ENCODE data around the gene ADD2.
A peak's percentile ranks its signal among the peaks of the same experiment; 100 is the strongest.
"Not testable (repeated sequence)": the region's sequence is repeated elsewhere in the genome, so short reads cannot be mapped to it uniquely, and the experiment has no call there.

ADD2 gene

DNA sequence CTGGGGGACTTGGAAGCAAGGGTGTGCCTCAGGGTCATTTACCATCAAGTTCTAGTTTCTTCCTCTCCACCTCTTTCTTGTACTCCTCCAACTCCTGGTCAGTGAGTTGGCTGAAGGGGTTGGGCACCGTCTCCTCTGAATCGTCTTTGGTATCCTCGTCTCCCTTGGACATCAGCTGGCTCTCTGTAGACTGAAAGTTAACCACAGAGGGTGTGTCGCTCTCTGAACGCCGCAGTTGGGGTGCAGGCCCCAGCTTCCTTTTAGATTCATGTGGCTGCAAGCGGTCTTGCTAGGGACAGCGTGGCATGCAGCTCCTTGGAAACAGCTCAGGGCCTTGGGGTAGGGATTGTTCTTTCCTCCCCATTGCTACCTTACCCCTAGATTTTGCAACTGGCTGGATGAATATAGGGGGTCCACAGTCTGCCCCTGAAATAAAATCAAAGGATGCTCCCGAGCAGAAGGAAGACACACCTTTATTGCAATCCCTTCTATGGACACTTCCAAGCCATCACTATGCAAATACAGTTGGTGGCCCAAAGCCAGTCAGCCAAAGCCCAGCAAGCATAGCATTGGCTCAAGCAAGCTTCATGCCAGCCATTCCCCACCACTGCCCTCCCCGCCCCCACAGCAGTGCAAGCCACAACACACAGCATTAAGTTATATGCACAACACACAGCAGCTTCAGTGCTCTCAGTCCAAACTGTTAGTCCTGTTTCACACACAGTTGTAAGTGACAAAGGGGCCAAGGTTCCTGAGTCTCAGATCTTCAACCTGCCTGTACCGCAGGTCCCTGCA, 93.2 kb downstream of the ADD2 start:
- DNase-seq (ENCODE audit: low read depth, low spot score) = no peak

DNA sequence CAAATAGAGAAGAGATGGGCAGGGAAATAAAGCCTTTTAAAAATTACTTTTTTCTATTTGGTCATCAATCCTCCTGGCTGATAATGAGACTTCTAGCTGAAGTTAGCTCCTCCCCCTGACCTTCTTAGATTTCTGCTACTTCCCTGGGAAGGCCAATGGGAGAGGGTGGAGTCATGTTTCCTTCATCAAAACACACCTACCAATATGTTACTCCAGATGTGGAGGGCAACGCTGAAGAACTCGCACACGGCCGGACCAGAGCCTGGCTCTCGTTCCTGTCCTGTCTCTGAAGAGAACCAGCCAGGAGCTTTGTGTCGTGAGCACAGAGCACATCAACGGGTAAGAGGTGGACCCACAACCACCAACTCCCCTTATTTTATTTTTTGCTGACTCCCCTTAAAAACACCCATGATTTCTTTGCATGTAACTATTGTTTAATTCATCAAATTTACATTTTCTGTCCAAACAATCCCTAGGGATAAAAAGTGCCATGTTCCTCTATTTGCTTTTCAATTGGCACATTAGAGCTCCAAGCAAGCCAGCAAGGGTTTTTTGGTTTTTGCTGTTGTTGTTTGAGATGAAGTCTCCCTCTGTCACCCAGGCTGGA, 94.9 kb downstream of the ADD2 start:
- no peak for DNase-seq (ENCODE audit: low read depth, low spot score)

DNA sequence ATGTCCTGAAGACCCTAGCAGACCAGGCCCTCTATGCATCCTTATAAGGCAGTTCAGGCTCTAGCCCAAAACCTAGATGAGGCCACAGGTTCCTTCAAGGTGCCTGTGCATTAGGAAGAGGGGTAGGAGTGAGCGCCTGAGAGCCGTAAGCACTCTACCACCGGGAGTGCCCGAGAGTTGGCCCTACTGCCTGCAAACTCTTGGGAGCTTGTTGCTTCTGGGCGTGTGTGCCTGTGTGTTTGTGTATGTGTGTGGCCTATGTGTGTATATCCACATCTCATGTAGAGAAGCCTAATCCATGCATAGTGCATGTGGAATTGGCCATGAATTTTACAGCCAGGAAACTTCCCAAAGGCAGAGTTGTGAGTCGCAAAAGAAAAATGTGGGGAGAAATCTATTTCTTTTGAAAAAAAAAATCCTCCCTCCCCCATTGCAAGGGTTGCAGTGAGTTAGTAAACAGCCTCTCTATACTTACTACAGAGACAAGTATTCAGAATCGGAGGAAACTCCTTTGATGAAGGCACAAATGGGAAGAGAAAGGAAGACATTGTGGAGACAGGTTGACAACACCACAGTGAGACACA, 96.8 kb downstream of the ADD2 start:
- no peak for DNase-seq (ENCODE audit: low read depth, low spot score)

DNA sequence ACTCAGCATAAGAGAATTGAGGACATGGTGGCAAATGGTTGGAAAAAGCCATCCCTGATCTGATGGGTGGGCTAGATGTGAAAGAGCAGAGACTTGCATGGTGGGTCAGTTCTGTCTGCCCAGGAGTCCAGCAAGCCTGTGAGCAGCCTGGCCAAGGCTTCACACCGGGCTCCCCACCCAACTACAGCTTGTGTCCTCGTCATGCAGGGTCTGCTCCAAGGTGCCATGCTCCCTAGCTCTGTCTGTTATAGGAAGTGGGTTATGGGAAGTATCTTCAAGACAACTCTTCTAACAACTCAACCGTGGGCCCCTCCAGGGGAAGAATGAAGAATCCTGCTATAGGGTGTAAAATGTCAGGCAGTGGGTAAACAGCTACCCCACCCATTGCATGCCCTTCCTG, 97.4 kb downstream of the ADD2 start:
- DNase-seq (ENCODE audit: low read depth, low spot score) = no peak

DNA sequence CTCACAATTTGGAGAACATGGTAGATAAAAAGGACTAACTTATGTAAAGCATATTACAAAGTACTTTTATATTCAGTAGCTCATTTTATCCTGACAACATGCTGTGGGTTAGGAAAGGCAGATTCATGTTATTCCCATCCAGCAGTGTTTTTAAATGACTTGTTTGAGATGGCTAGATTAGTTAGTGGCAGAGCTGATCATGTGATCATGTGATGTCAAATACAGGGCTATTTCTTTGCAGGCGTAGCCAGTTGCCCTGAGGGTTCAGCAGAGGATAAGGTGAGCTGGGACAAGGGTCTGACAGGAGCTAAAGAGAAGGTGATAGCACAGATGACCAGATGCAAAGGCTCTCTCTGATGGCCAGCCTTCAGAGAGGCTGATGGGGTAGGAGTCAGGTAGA, 97.8 kb downstream of the ADD2 start:
- DNase-seq (ENCODE audit: low read depth, low spot score) = no peak

DNA sequence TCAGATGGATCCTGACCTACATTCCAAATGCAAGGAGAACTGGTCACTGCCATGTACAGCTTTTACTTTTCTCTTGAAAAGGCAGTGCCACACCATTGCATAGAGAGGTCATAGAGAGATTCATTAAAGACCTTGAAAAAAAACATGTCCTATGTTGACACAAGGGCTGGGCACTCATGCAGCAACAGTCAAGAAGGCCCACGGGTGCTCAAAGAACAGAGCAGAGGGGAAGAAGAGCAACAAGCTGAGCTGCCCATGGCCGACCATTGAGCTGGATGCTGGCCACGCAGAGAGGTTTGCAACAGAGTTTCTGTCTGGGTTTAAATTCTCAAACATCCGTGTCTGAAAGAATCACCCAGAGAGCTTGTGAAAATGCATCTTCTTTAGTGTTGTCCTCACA, 99.1 kb downstream of the ADD2 start:
- no peak for DNase-seq (ENCODE audit: low read depth, low spot score)

DNA sequence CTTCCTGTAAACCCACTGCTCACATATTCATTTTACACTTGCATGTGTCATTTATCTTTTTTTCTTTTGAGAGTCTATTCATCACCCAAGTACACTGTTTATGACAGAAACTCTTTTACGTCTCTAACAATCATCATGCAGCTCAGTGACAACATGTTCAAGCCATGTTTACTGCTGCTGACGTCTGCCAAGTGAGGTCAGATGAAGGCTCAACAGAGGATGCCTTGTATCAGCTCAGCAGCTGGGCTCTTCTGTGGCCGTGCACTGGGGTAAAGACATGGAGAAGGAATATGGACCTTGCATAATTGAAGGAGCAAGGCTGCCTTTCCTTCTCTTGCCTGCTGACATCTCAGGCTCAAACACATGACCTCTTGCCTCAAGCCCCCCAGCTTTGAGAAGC, 99.6 kb downstream of the ADD2 start:
- DNase-seq (ENCODE audit: low read depth, low spot score) = no peak

DNA sequence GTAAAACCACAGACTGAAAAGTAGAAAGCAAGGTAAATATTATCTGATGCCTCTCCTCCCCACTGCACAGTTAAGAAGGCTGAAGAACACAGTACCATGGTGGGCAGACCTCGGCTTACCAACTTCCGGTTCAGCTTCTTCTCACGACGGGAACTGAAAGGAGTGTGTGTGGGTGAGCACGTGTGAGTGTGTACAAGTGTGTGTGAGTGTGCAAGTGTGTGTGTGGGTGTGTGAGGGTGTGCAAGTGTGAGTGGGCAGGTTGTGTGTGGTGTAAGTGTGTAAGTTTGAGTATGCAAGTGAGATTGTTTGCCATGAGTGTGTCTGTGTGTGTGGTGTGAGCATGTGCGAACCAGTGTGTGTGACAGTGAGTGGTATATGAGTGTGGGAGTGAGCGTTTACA, 103.5 kb downstream of the ADD2 start:
- DNase-seq (ENCODE audit: low read depth, low spot score) = no peak

DNA sequence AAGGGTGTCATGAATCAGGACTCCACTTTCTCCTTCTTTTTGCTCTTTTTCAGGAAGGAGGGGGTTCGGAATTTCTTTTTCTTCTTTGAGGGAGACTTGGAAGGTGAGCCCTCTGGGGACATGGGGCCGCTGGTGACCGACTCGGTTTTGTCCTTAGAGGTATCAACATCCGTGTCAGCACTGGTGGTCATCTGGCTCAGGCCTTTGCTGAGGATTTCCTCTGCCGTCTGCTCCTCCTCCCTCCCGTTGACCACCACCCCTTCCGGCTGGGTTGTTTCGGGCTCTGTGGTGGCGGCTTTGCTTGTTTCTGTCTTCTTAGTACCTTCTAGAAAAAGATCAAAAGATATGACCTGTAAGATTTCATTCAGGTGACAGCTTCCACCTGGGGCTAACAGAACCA, 104.6 kb downstream of the ADD2 start:
- DNase-seq (ENCODE audit: low read depth, low spot score) = no peak

DNA sequence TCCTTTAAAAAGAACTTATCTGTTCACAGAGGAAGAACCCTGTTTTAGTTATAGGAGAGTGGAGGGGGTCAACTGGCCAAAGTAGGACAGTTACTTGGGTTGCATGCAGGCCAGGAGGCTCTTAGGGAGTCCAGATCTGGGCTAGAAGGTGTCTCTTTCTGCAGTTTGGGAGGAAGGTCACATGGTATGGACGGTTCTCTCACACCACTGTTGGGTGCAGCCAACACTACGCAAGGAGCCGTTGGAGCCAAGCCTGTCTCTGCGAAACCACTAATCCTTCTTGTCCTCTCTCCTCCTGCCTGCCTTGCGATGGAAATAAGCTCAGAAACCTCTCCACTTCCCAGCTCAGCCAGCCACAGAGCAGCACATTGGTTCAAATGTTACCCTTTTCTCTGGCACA, 108.4 kb downstream of the ADD2 start:
- no peak for DNase-seq (ENCODE audit: low read depth, low spot score)

DNA sequence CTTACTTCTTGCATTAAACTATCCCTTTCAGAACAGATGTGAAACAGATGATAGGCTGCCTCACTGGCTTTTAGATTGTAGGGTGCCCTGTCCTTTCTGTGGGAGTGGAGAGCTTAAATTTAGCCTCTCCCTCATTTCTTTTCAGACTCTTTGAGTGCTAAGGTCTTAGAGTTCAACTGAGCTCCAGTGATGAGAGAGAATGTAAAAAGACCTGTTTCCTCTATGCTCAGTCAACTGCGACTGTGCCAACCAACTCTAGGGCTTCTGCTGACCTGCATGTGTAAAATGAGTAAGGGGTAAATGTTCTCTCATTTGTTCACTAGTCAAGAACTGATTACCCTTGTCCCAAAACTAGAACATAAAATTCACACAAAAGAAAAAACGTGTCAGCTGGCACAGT, 109.5 kb downstream of the ADD2 start:
- no peak for DNase-seq (ENCODE audit: low read depth, low spot score)

DNA sequence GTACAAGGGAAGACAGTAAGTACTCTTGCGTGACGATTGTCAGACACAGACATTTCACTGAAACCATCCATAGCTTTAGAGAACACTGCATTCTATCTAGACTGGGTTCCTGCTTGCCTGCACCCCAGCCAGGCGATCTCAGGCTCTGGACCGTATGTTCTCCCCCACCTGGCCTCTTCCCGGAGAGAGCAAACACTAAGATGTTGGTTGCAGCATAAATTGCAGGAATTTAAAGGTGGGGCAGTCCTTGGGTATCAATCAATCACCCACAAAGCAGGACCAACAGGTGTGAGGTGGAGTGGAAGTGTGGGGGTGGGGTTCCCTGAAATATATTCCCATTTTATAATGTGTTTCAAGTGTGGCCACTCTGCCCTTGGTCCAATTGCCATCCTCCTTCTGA, 110.8 kb downstream of the ADD2 start:
- DNase-seq (ENCODE audit: low read depth, low spot score) = no peak

DNA sequence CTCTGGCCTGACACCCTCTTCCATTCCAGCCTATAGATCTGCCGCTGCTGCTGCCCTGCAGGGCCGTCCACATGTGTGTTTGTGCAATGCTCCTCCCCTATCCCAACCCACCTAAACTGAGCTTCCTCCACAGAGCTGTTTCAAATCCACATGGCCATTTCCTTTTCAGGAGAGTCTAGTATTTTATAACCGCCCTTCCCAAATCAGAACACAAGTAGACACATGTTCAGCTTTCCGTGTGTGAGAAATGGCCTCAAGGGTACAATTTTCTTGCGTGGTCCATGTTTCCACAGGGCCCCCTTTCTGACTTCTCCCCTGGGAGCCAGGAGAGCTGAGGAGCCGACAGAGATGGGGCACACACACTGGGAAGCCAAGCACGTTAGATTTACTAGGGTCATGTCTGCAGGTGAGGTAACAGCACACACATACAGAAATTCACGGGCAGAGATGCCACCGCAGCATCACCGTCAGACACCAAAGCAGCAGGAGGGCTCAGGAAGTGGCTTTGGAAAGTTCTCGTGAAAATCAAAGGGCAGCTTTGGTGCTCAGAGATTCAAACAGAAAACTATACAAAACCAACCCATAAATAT, 111.5 kb downstream of the ADD2 start:
- no peak for DNase-seq (ENCODE audit: low read depth, low spot score)

DNA sequence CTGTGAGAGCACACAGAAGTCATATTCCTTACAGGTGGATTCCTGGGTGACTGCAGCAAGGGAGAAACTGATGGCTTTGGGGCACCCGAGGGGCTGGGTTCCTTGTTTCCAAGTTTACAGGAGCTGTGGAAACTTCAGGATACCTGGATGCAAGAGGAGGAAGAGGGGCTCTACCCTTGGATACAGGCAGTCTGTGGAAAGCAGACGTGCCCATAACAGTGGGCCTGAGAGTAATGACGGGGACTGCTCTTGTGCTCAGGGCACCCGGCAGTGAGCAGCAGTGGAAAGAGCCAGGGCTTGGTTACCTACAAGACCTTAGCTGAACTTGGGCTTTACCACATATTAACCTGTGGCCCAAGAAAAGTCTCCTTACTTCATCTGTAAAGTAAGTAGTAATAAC, 112.2 kb downstream of the ADD2 start:
- DNase-seq (ENCODE audit: low read depth, low spot score) = no peak

DNA sequence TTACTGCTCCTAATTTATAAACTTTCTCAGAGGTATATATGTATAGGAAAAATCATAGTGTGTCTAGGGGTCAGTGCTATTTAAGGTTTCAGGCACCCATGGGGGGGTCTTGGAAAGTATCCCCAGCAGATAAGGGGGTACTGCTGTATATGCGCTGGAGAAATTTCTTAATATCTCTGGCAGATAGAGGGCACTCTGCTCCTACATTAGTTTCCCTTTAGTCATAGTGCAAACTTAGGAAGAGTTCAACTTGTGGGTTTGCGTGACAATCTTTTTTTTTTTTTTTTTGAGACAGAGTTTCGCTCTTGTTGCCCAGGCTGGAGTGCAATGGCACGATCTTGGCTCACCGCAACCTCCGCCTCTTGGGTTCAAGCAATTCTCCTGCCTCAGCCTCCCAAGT, 112.8 kb downstream of the ADD2 start:
- DNase-seq (ENCODE audit: low read depth, low spot score) = not testable (repeated sequence)

DNA sequence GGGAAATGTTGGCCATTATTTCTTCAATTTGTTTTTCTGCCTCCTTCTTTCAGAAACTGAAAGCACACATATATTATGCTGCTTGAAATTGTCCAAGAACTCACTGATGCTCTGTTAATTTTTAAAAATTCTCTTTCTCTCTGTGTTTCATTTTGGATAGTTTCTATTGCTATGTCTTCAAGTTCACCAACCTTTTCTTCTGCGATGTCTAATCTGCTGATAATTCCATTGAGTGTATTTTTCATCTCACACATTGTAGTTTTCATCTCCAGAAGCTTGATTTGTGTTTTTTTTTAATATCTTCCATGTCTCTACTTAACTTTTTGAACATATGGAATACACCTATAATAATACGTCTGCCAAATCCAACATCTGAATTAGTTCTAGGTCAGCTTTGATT, 116.3 kb downstream of the ADD2 start:
- no peak for DNase-seq (ENCODE audit: low read depth, low spot score)

DNA sequence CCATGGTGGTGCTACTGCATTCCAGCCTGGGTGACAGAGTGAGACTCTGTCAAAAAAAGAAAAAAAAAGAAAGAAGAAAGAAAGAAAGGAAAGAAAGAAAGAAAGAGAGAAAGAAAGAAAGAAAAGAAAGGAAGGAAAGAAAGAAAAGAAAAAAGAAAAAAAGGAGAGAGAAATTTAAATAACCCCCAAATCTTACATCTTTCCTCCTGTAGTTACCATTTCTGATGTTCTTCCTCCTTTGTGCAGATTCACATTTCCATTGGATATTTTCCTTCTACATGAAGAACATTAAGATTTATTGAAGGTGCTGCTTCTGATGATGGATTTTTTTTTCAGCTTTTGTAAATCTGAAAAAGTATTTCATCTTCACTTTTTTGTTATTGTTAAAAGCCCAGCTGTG, 117.0 kb downstream of the ADD2 start:
- DNase-seq (ENCODE audit: low read depth, low spot score) = no peak

DNA sequence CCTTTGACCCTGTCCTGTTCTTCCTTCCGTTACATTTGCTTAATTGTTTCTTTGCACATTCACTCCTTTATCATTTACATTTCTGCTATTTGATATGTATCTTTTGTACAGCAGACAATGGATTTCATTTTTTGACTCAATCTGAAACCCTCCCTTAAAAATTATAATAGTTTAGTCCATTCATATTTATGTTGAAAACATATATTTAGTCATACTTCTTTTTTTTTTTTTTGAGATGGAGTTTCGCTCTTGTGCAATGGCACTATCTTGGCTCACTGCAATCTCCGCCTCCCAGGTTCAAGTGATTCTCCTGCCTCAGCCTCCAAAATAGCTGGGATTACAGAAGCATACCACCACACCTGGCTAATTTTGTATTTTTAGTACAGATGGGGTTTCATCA, 119.0 kb downstream of the ADD2 start:
- DNase-seq (ENCODE audit: low read depth, low spot score) = no peak

DNA sequence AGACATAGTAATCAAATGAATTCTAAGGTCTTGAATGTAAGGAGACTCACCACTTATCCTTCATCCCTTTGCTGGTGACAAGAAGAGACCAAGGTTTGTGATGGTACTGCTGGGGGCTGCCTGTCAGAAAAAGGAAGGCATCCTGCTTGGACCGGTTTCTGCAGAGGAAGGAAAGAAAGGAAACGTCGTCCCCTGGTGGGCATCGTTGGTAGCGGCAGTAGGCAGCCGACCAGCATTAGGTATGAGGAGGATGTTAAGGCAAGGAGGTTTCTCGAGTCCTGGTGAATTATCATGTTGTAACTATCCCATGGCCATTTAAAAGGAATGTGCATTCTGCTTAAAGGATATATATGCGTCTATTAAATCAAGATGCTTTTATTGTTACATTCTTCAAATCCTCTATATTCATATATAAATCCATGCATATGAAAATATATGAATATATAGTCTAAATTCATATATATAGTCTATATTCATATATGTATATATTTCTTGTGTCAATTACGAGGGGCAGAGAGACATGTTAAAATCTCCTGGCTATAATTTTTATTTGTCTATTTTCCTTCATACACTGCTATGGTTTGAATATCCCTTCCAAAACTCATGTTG, 120.0 kb downstream of the ADD2 start:
- DNase-seq (ENCODE audit: low read depth, low spot score) = peak; percentile 20

DNA sequence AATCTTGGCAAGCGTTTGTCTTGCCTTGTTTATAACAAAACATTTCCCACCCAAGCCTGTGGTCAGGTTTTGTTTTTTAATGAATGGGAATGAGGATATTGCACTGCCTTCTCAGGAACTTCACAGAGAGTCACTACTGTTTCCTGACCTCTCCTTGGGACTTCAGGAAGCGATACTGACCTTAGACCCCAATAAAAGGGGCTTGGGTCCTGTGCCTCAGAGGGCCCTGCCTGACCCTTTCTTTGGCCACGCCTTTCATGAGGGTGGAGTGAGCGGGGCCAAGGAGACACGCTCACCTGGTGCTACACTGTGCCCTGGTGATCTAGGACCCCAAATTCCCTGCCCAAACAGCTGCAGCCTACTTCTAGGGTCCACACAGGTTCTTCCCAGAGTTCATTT, 121.6 kb downstream of the ADD2 start:
- DNase-seq (ENCODE audit: low read depth, low spot score) = no peak

DNA sequence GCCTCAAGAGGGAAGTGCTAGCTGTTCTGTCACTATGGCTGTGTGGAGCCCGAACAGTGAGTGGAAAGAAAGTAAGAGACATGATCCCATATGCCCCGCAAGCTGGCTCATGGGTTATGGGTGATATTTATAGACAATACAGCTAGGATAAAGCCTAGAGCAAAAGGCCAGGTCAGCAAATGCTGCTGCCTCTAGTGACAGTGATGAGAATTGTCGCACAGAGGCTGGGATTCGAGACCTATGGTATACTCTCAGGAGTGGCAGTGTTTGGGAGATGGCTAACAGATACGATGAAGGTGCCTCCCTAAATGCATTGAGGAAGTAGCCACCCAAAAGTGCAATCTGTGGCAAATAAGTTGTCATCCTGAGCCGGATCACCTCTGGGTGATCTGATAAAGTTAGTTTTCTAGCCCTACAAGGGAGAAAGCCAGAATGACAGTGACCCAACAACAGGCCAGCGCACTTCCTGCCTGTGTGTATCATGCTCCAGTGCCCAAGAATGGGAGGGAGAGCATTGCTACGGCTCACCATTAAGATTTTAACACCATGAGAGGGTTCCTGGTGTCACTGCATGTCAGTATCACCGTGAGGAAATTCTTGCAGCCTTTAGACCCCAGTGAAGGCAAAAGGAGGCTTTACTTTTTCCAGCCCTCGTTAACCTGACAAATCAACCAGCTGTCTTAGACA, 122.1 kb downstream of the ADD2 start:
- DNase-seq (ENCODE audit: low read depth, low spot score) = no peak

DNA sequence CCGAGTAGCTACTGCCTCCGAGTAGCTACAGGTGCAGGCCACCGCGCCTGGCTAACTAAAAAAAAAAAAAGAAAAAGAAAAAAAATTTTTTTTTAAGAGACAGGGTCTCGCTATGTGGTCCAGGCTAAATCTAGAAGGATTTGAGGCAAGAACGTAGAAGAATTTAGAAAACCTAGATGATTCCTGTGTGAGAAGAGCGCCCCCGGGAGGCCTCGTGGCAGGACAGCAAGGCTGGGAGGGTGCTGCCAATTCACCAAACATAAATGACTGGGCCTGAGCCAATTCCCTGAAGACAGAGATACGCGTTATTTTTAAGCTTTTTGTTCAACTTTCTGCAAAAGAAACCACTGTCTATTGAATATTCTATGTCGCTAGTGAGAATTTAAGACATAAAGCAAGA, 124.3 kb downstream of the ADD2 start:
- DNase-seq (ENCODE audit: low read depth, low spot score) = no peak
